Mesodermal cell (in vitro differentiated cells): ENCODE results near the gene ELMOD3.

ENCODE experiments used
- H3K27ac ChIP-seq: 2 replicates; pipeline ENCODE4 v1.7.0; 2013; ENCODE audit warnings: mild to moderate bottlenecking, low read depth, low read length, moderate library complexity; ENCODE audit not compliant: severe bottlenecking
- H3K36me3 ChIP-seq: 2 replicates; pipeline ENCODE4 v1.7.1; 2013; ENCODE audit warnings: mild to moderate bottlenecking, low read length, moderate library complexity; ENCODE audit not compliant: control insufficient read depth, insufficient read depth
- H3K4me1 ChIP-seq: one replicate; pipeline ENCODE4 v1.7.1; 2013; ENCODE audit warnings: mild to moderate bottlenecking, low read length; ENCODE audit not compliant: insufficient read depth, control insufficient read depth, poor library complexity, severe bottlenecking
- H3K4me3 ChIP-seq: 2 replicates; pipeline ENCODE4 v1.7.0; 2013; ENCODE audit warnings: low read length, control low read depth, mild to moderate bottlenecking; ENCODE audit not compliant: insufficient read depth, poor library complexity, severe bottlenecking; ENCODE audit errors: extremely low read depth
- H3K9me3 ChIP-seq: 2 replicates; pipeline ENCODE4 v1.7.1; 2013; ENCODE audit warnings: mild to moderate bottlenecking, low read length, moderate library complexity; ENCODE audit not compliant: control insufficient read depth
- WGBS, 2 experiments: methylation state at CpG; one replicate each; pipeline ENCODE4 v1.1.5; 2013; ENCODE audit warnings: missing lambda C conversion rate in 2 of 2; ENCODE audit not compliant: insufficient coverage in 2 of 2; 5-methylcytosine and 5-hydroxymethylcytosine counted together

ELMOD3 gene

GRCh38 chr2:85418132-85419008 is 63.8 kb downstream of the ELMOD3 start, which contains the start of gene SH2D6:
SH2D6 (plus strand) TSS chr2:85418714; CDS start chr2:85429466, 10,752 bp downstream.
- 49 to 51% methylated on average over 16 to 24 of the region's 57 CpGs for WGBS, 2 experiments
- peaks cover 15% of the 10 kb centered on the region for H3K4me1 ChIP-seq
- H3K9me3 ChIP-seq = no peaks in the 10 kb centered on the region
- H3K36me3 ChIP-seq = no peaks in the 10 kb centered on the region
- peak within 1 kb of the TSS; percentile 61 for H3K4me3 ChIP-seq
- peak within 1 kb of the TSS; percentile 86 for H3K27ac ChIP-seq

- 85 to 89% methylated on average over 10 to 14 of the region's 17 CpGs for WGBS, 2 experiments
- H3K36me3 ChIP-seq = no peaks in the 10 kb centered on the region
- H3K9me3 ChIP-seq = no peaks in the 10 kb centered on the region
- peak overlapping the region; percentile 86 for H3K27ac ChIP-seq
- H3K4me1 ChIP-seq = peaks cover 15% of the 10 kb centered on the region
- H3K4me3 ChIP-seq = peak overlapping the region; percentile 61
These were observed 64.6 kb downstream of the ELMOD3 start for GRCh38 chr2:85419009-85419675.

- Histone ChIP-seq H3K4me1 (peaks cover 15% of the 10 kb centered on the region), H3K27ac (peak overlapping the region; percentile 86), H3K36me3 (no peaks in the 10 kb centered on the region), H3K4me3 (no peak overlapping the region), H3K9me3 (no peaks in the 10 kb centered on the region)
- WGBS, 2 experiments = 30% methylated on average over 18 to 19 of the region's 22 CpGs
These were observed 66.1 kb downstream of the ELMOD3 start for GRCh38 chr2:85420536-85421259.

DNA sequence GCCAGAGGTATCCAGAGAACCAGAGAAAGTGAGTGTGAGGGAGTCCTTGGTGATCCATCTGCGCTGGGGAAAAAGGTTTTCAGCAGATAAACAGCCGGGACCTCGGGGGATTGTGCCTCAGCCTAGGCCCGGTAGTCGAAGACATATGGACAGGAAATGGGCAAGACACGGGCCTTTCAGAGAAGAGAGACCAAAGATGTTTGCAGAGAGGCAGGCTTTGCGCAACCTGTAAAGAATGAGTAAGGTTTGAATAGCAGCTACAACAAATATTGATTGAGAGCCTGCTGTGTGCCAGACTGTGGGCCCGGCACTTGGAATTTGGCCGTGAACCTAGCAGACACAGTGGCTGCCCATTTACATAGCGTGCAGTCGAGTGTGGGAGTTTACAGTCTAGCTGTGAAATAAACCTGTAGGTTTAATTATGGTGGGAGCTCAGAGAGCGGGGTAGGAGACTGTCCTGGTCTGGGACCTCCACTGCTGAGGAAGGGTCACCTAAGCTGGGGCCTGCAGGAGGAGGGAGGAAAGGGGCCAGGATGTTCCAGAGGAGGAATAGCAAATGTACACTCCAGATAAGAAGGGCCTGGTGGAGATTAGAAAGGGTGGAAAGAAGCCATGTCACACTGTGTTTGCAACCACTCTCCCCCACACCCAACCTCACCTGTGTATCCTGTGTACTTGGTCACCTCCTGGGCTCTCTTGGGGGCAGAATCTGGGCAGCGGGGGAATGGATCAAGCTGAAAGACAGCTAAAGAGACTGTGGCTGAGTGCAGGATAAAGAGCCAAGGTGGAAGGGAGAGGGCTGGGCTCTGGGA is 66.9 kb downstream of the ELMOD3 start:
- Histone ChIP-seq H3K27ac (peak overlapping the region; percentile 10), H3K36me3 (no peaks in the 10 kb centered on the region), H3K4me3 (no peak overlapping the region), H3K9me3 (no peaks in the 10 kb centered on the region), H3K4me1 (peaks cover 15% of the 10 kb centered on the region)
- WGBS, 2 experiments = 82 to 84% methylated on average over 10 to 13 of the region's 13 CpGs

DNA sequence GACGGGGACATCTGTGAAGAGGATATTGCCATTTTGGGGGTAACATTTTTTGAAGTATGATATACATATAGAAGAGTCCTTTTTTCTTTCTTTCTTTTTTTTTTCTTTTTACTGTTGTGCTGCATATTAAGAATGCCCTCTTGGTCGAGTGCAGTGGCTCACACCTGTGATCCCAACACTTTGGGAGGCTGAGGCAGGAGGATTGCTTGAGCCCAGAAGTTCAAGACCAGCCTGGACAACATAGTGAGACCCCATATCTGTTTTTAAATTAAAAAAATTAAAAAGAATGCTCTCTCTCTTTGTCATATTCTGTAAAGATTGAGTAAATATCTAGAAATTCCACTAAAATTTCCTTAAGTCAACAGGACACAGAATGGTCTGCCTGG is 67.5 kb downstream of the ELMOD3 start:
- Histone ChIP-seq H3K27ac (no peak overlapping the region), H3K9me3 (no peaks in the 10 kb centered on the region), H3K36me3 (no peaks in the 10 kb centered on the region), H3K4me1 (peaks cover 15% of the 10 kb centered on the region), H3K4me3 (no peak overlapping the region)
- WGBS, 2 experiments = 100% methylated on average over 2 of the region's 2 CpGs; no CpG with 5 or more reads in 1 of the 2 experiments

DNA sequence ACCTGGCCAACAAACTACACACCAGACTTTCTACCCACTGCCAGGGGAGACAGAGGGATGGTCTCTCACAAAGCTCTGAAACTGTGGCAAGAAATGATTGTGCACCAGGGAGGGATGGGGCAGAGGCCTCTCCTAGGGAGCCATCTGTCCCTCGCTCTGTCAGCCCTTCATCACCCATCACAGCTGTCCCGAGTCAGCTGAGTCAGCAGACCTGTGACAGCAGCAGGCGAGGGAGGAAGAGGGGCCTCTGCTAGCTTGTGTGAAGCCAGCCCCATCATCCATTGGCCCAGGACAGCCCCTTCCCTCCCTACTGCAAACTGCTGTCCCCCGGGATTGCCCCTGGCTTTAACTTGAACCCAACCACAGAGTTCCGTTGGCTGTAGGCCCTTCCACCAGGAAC is 69.0 kb downstream of the ELMOD3 start:
- Histone ChIP-seq H3K27ac (no peak overlapping the region), H3K4me3 (no peak overlapping the region), H3K9me3 (no peaks in the 10 kb centered on the region), H3K36me3 (no peaks in the 10 kb centered on the region), H3K4me1 (peaks cover 12% of the 10 kb centered on the region)
- 85 to 96% methylated on average over 4 to 5 of the region's 5 CpGs for WGBS, 2 experiments

DNA sequence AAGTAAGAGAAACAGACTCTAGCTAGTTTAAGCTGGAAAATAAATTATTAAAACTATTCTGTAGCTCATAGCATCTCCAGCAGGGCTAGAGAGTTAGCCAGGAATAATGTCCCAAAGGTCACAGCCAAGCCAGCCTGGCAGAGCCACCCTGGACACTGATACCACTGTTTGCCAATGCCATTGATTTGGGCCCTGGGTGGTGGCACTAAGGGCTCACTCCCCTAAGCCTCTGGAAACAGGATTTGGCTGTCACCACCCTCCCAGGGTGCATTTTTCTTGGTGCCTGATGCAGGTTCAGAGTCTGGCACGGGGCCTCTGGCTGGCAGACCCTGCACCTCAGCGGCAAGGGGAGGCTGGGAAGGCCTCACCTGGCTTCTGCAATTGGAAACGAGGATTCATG is 71.0 kb downstream of the ELMOD3 start:
- H3K9me3 ChIP-seq = no peaks in the 10 kb centered on the region
- WGBS, 2 experiments = 86% methylated on average over 3 of the region's 3 CpGs
- no peaks in the 10 kb centered on the region for H3K36me3 ChIP-seq
- no peak overlapping the region for H3K27ac ChIP-seq
- peaks cover 8% of the 10 kb centered on the region for H3K4me1 ChIP-seq
- no peak overlapping the region for H3K4me3 ChIP-seq

GRCh38 chr2:85427300-85427835 is 72.8 kb downstream of the ELMOD3 start:
- H3K27ac ChIP-seq = no peak overlapping the region
- H3K4me1 ChIP-seq = peaks cover 8% of the 10 kb centered on the region
- H3K4me3 ChIP-seq = no peak overlapping the region
- H3K9me3 ChIP-seq = no peaks in the 10 kb centered on the region
- no peaks in the 10 kb centered on the region for H3K36me3 ChIP-seq
- WGBS, 2 experiments = 93 to 95% methylated on average over 3 of the region's 3 CpGs

- Histone ChIP-seq H3K4me1 (peaks cover 8% of the 10 kb centered on the region), H3K4me3 (no peak overlapping the region), H3K9me3 (no peaks in the 10 kb centered on the region), H3K27ac (no peak overlapping the region), H3K36me3 (no peaks in the 10 kb centered on the region)
- WGBS, 2 experiments = 89 to 91% methylated on average over 7 of the region's 7 CpGs
These were observed 73.8 kb downstream of the ELMOD3 start for GRCh38 chr2:85428343-85428881.
